Trophoblast cell (in vitro differentiated cells and primary cell): ENCODE results near the gene C16orf96.
A peak's percentile ranks its signal among the peaks of the same experiment; 100 is the strongest.

Experiments used
- DNase-seq, 2 donors: peaks; one replicate each; pipeline ENCODE4 v3.0.0-alpha.2; 2016
- H2AFZ ChIP-seq: 2 replicates; pipeline ENCODE4 v1.6.1; 2013; ENCODE audit warnings: low read length, moderate library complexity, mild to moderate bottlenecking; ENCODE audit not compliant: insufficient read depth, poor library complexity
- H2AK5ac ChIP-seq: 2 replicates; pipeline ENCODE4 v1.6.1; 2013; ENCODE audit warnings: mild to moderate bottlenecking, low read length
- H2BK120ac ChIP-seq: 2 replicates; pipeline ENCODE4 v1.6.1; 2013; ENCODE audit warnings: low read length, mild to moderate bottlenecking, moderate library complexity; ENCODE audit not compliant: insufficient read depth, poor library complexity
- H2BK12ac ChIP-seq: 2 replicates; pipeline ENCODE4 v1.6.1; 2013; ENCODE audit warnings: mild to moderate bottlenecking, low read length, moderate library complexity
- H2BK5ac ChIP-seq: 2 replicates; pipeline ENCODE4 v1.6.1; 2013; ENCODE audit warnings: low read length, low read depth, moderate library complexity, mild to moderate bottlenecking; ENCODE audit not compliant: poor library complexity
- H3K14ac ChIP-seq: 2 replicates; pipeline ENCODE4 v1.6.1; 2013; ENCODE audit warnings: mild to moderate bottlenecking, low read length
- H3K18ac ChIP-seq: 2 replicates; pipeline ENCODE4 v1.6.1; 2013; ENCODE audit warnings: mild to moderate bottlenecking, low read length
- H3K23ac ChIP-seq: 2 replicates; pipeline ENCODE4 v1.6.1; 2013; ENCODE audit warnings: low read length
- H3K27ac ChIP-seq: 2 replicates; pipeline ENCODE4 v1.5.1; 2013; ENCODE audit warnings: low read depth, mild to moderate bottlenecking, inconsistent platforms, low read length, moderate library complexity
- H3K27me3 ChIP-seq: 2 replicates; pipeline ENCODE4 v1.6.1; 2013; ENCODE audit warnings: inconsistent platforms, mild to moderate bottlenecking, low read length, moderate library complexity; ENCODE audit not compliant: insufficient read depth
- H3K36me3 ChIP-seq, 2 experiments: 1 replicate in 1 of 2; 2 replicates in 1 of 2; pipeline ENCODE4 v1.6.1; 2013; ENCODE audit warnings: low read length in 2 of 2, mild to moderate bottlenecking in 2 of 2, moderate library complexity in 1 of 2; ENCODE audit not compliant: insufficient read depth in 2 of 2, control insufficient read depth in 1 of 2
- H3K4ac ChIP-seq: 2 replicates; pipeline ENCODE4 v1.6.1; 2013; ENCODE audit warnings: low read depth, mild to moderate bottlenecking, low read length, moderate library complexity
- H3K4me1 ChIP-seq, 2 experiments: 1 replicate in 1 of 2; 2 replicates in 1 of 2; pipeline ENCODE4 v1.6.1; 2013; ENCODE audit warnings: low read length in 2 of 2, mild to moderate bottlenecking in 2 of 2, moderate library complexity in 1 of 2; ENCODE audit not compliant: insufficient read depth in 2 of 2, control insufficient read depth in 1 of 2
- H3K4me2 ChIP-seq: 2 replicates; pipeline ENCODE4 v1.6.1; 2013; ENCODE audit warnings: inconsistent platforms, mild to moderate bottlenecking, low read length, moderate library complexity
- H3K4me3 ChIP-seq: 2 replicates; pipeline ENCODE4 v1.5.1; 2013; ENCODE audit warnings: mild to moderate bottlenecking, low read depth, low read length, inconsistent platforms
- H3K79me1 ChIP-seq: one replicate; pipeline ENCODE4 v1.6.1; 2013; ENCODE audit warnings: low read length
- H3K79me2 ChIP-seq: 2 replicates; pipeline ENCODE4 v1.6.1; 2013; ENCODE audit warnings: low read length, mild to moderate bottlenecking; ENCODE audit not compliant: control insufficient read depth, insufficient read depth, poor library complexity
- H3K9ac ChIP-seq: 2 replicates; pipeline ENCODE4 v1.6.1; 2013; ENCODE audit warnings: mild to moderate bottlenecking, low read length
- H3K9me3 ChIP-seq: 2 replicates; pipeline ENCODE4 v1.6.1; 2013; ENCODE audit warnings: low read depth, mild to moderate bottlenecking, control low read depth, inconsistent platforms, low read length; ENCODE audit not compliant: insufficient read depth
- H4K12ac ChIP-seq: 2 replicates; pipeline ENCODE4 v1.6.1; 2013; ENCODE audit warnings: low read depth, mild to moderate bottlenecking, low read length, moderate library complexity
- H4K8ac ChIP-seq: 2 replicates; pipeline ENCODE4 v1.6.1; 2013; ENCODE audit warnings: low read depth, mild to moderate bottlenecking, low read length, moderate library complexity
- H4K91ac ChIP-seq: one replicate; pipeline ENCODE4 v1.6.1; 2013; ENCODE audit warnings: low read depth, mild to moderate bottlenecking, low read length, moderate library complexity
- WGBS: extraction: QIAGEN DNeasy Blood & Tissue Kit; methylation state at CpG from one replicate; pipeline ENCODE4 v1.1.7; 2013; ENCODE audit warnings: missing lambda C conversion rate; ENCODE audit not compliant: insufficient read length, insufficient coverage; ENCODE audit errors: extremely low coverage; 5-methylcytosine and 5-hydroxymethylcytosine counted together

The C16orf96 gene

GRCh38 chr16:4641306-4641687 is 85.2 kb downstream of the C16orf96 start:
- Histone ChIP-seq H4K8ac (no peak overlapping the region), H2BK120ac (no peak overlapping the region)
- no CpG with 5 or more reads among the region's 5 CpGs for WGBS

GRCh38 chr16:4641895-4642294 is 85.8 kb downstream of the C16orf96 start:
- no peak overlapping the region for H3K23ac ChIP-seq
- peaks cover 11% of the 10 kb centered on the region for H3K79me2 ChIP-seq
- no peaks in the 10 kb centered on the region for H3K27me3 ChIP-seq
- no peaks in the 10 kb centered on the region for H3K79me1 ChIP-seq
- no peak overlapping the region for H3K4me3 ChIP-seq
- H4K91ac ChIP-seq, result no peak overlapping the region
- no peak overlapping the region for H2BK120ac ChIP-seq
- H3K18ac ChIP-seq, result no peak overlapping the region
- H2AK5ac ChIP-seq, result no peak overlapping the region
- H3K36me3 ChIP-seq, result peaks cover 13 to 16% of the 10 kb centered on the region in 2 experiments
- no peak overlapping the region for H3K14ac ChIP-seq
- no peak for DNase-seq
- no peak overlapping the region for H2AFZ ChIP-seq
- no peak overlapping the region for H3K27ac ChIP-seq
- no peak overlapping the region for H4K8ac ChIP-seq
- no peak overlapping the region for H2BK5ac ChIP-seq
- no CpG with 5 or more reads among the region's 14 CpGs for WGBS
- peaks cover 7 to 16% of the 10 kb centered on the region in 2 experiments for H3K4me1 ChIP-seq
- no peak overlapping the region for H2BK12ac ChIP-seq
- H3K4me2 ChIP-seq, result no peak overlapping the region
- peaks cover 5% of the 10 kb centered on the region for H3K9me3 ChIP-seq
- no peak overlapping the region for H3K9ac ChIP-seq
- no peak overlapping the region for H4K12ac ChIP-seq
- H3K4ac ChIP-seq, result no peak overlapping the region

More at GRCh38 chr16:4641306-4641687, 85.2 kb downstream of the C16orf96 start:
- no peak overlapping the region for H3K27ac ChIP-seq
- no peak overlapping the region for H3K4me3 ChIP-seq
- H3K23ac ChIP-seq, result no peak overlapping the region
- no peak overlapping the region for H3K18ac ChIP-seq
- no peak overlapping the region for H3K14ac ChIP-seq
- no peak overlapping the region for H2AK5ac ChIP-seq
- no peak for DNase-seq
- H3K79me2 ChIP-seq, result peaks cover 11% of the 10 kb centered on the region
- H3K36me3 ChIP-seq, result peaks cover 10 to 14% of the 10 kb centered on the region in 2 experiments
- no peak overlapping the region for H2BK12ac ChIP-seq
- no peak overlapping the region for H3K9ac ChIP-seq
- no peaks in the 10 kb centered on the region for H3K27me3 ChIP-seq
- no peak overlapping the region for H2AFZ ChIP-seq
- H4K91ac ChIP-seq, result no peak overlapping the region
- H2BK5ac ChIP-seq, result no peak overlapping the region
- no peak overlapping the region for H4K12ac ChIP-seq
- peaks cover 7 to 16% of the 10 kb centered on the region in 2 experiments for H3K4me1 ChIP-seq
- peaks cover 3% of the 10 kb centered on the region for H3K9me3 ChIP-seq
- no peak overlapping the region for H3K4me2 ChIP-seq
- no peaks in the 10 kb centered on the region for H3K79me1 ChIP-seq
- H3K4ac ChIP-seq, result no peak overlapping the region

GRCh38 chr16:4646773-4647643 is 90.9 kb downstream of the C16orf96 start:
- no peak overlapping the region for H4K8ac ChIP-seq
- H3K23ac ChIP-seq, result no peak overlapping the region
- no peak overlapping the region for H3K18ac ChIP-seq
- no peaks in the 10 kb centered on the region for H3K4me1 ChIP-seq
- no peak overlapping the region for H3K27ac ChIP-seq
- peak overlapping the region; percentile 17 for H3K4ac ChIP-seq
- H4K12ac ChIP-seq, result no peak overlapping the region
- no peak overlapping the region for H4K91ac ChIP-seq
- no peak overlapping the region for H3K9ac ChIP-seq
- H3K36me3 ChIP-seq, result peaks cover 22 to 26% of the 10 kb centered on the region in 2 experiments
- H3K4me2 ChIP-seq, result no peak overlapping the region
- no peak overlapping the region for H2AFZ ChIP-seq
- H3K79me2 ChIP-seq, result no peaks in the 10 kb centered on the region
- no CpG with 5 or more reads among the region's 22 CpGs for WGBS
- no peak overlapping the region for H2AK5ac ChIP-seq
- no peaks in the 10 kb centered on the region for H3K79me1 ChIP-seq
- H3K27me3 ChIP-seq, result no peaks in the 10 kb centered on the region
- no peak overlapping the region for H3K4me3 ChIP-seq
- H2BK12ac ChIP-seq, result no peak overlapping the region
- peaks cover 9% of the 10 kb centered on the region for H3K9me3 ChIP-seq
- no peak overlapping the region for H2BK120ac ChIP-seq
- H2BK5ac ChIP-seq, result no peak overlapping the region
- no peak overlapping the region for H3K14ac ChIP-seq
- no peak for DNase-seq

- WGBS, result no CpG with 5 or more reads among the region's 8 CpGs
- no peak overlapping the region for H3K23ac ChIP-seq
- H3K9ac ChIP-seq, result no peak overlapping the region
- no peak overlapping the region for H4K12ac ChIP-seq
- no peak overlapping the region for H4K91ac ChIP-seq
- no peak overlapping the region for H3K4ac ChIP-seq
- H3K14ac ChIP-seq, result no peak overlapping the region
- no peaks in the 10 kb centered on the region for H3K79me2 ChIP-seq
- no peak for DNase-seq
- no peak overlapping the region for H2AFZ ChIP-seq
- H3K4me3 ChIP-seq, result no peak overlapping the region
- H2BK12ac ChIP-seq, result no peak overlapping the region
- H3K27me3 ChIP-seq, result no peaks in the 10 kb centered on the region
- no peaks in the 10 kb centered on the region for H3K4me1 ChIP-seq
- H3K18ac ChIP-seq, result no peak overlapping the region
- no peaks in the 10 kb centered on the region for H3K79me1 ChIP-seq
- no peak overlapping the region for H3K4me2 ChIP-seq
- peaks cover 12% of the 10 kb centered on the region for H3K9me3 ChIP-seq
- H2BK5ac ChIP-seq, result no peak overlapping the region
- no peak overlapping the region for H4K8ac ChIP-seq
- no peak overlapping the region for H3K27ac ChIP-seq
- H2AK5ac ChIP-seq, result no peak overlapping the region
- no peak overlapping the region for H2BK120ac ChIP-seq
- H3K36me3 ChIP-seq, result peaks cover 28 to 32% of the 10 kb centered on the region in 2 experiments
Observed at GRCh38 chr16:4647644-4647980, 91.5 kb downstream of the C16orf96 start.
